ENCODE measurements around the gene HS3ST3A1. TPM values are rescaled to one million over a fixed set of nuclear protein-coding genes. Genes with fewer than 3 reads are reported as not detected.

HS3ST3A1 gene
- total and polyA plus RNA-seq, 4 donors: 0.40 to 6.5 (median 2.5) TPM

DNA sequence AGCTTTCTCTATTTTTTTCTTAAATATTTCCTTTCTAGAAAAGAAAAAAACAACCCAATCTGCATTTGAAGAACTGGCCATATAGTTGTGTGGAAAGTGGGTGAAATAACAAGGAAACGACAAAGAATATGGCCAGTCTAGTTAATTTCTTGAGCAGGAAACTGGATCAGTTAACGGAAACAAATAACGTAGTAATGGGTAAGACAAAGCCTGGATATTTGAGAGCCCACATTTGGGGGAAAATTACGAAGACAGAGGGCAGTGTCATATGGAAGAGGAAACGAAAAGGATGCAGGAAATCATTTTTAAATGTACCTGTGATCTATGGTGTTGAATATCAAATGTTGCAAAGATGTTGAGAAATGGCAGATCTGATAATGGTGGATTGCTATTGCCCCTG lies 78.6 kb downstream of the HS3ST3A1 start:
- H3K9ac ChIP-seq (ENCODE audit: low read depth in 1 of 2, low read length in 2 of 2): no peak overlapping the region
- H3K27me3 ChIP-seq (ENCODE audit: control insufficient read depth in 4 of 4, insufficient read depth in 4 of 4, low read length in 3 of 4): no peaks in the 10 kb centered on the region
- no peaks in the 10 kb centered on the region for H3K9me3 ChIP-seq (ENCODE audit: control insufficient read depth in 4 of 4, low read length in 3 of 4)
- no peaks in the 10 kb centered on the region for H3K36me3 ChIP-seq (ENCODE audit: control insufficient read depth in 4 of 4, insufficient read depth in 3 of 4, low read depth in 1 of 4, low read length in 3 of 4)
- no peak overlapping the region for H3K27ac ChIP-seq (ENCODE audit: low read depth in 1 of 2, low read length in 2 of 2)
- H3K4me1 ChIP-seq (ENCODE audit: control insufficient read depth in 4 of 4, insufficient read depth in 4 of 4, low read length in 3 of 4): peaks cover 0 to 2% (median 0%) of the 10 kb centered on the region in 4 donors
- H3K4me3 ChIP-seq (ENCODE audit: low read depth in 1 of 3, low read length in 3 of 3): no peak overlapping the region
- no peak for DNase-seq (ENCODE audit: low spot score)
- 86% methylated on average over 5 of the region's 5 CpGs for WGBS
- TF ChIP-seq SP1 (IDR thresholded peaks at IDR 0.05): no peak
- TF ChIP-seq NR2F2 (IDR thresholded peaks at IDR 0.05): no peak
- no peak for TF ChIP-seq HNF4A (conservative IDR thresholded peaks at IDR 0.05)
- no peak for TF ChIP-seq FOXA2 (IDR thresholded peaks at IDR 0.05)
- TF ChIP-seq GABPA (IDR thresholded peaks at IDR 0.05 in 1 of 2, conservative IDR thresholded peaks at IDR 0.05 in 1 of 2): no peak
- no peak for TF ChIP-seq TAF1 (conservative IDR thresholded peaks at IDR 0.05)
- TF ChIP-seq FOXA1 (IDR thresholded peaks at IDR 0.05): no peak
- no peak for TF ChIP-seq RXRA (IDR thresholded peaks at IDR 0.05)
- TF ChIP-seq, protein P1, sequence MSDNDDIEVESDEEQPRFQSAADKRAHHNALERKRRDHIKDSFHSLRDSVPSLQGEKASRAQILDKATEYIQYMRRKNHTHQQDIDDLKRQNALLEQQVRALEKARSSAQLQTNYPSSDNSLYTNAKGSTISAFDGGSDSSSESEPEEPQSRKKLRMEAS (IDR thresholded peaks at IDR 0.05): no peak
- no peak for TF ChIP-seq YY1 (IDR thresholded peaks at IDR 0.05)
- no peak for TF ChIP-seq RAD21 (IDR thresholded peaks at IDR 0.05)
- TF ChIP-seq, protein P2, sequence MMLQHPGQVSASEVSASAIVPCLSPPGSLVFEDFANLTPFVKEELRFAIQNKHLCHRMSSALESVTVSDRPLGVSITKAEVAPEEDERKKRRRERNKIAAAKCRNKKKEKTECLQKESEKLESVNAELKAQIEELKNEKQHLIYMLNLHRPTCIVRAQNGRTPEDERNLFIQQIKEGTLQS (IDR thresholded peaks at IDR 0.05): no peak
- no peak for TF ChIP-seq HNF4G (IDR thresholded peaks at IDR 0.05)
- TF ChIP-seq CTCF (IDR thresholded peaks at IDR 0.05; ENCODE audit: low read depth, low read length, missing input control): no peak
- TF ChIP-seq, protein P3, sequence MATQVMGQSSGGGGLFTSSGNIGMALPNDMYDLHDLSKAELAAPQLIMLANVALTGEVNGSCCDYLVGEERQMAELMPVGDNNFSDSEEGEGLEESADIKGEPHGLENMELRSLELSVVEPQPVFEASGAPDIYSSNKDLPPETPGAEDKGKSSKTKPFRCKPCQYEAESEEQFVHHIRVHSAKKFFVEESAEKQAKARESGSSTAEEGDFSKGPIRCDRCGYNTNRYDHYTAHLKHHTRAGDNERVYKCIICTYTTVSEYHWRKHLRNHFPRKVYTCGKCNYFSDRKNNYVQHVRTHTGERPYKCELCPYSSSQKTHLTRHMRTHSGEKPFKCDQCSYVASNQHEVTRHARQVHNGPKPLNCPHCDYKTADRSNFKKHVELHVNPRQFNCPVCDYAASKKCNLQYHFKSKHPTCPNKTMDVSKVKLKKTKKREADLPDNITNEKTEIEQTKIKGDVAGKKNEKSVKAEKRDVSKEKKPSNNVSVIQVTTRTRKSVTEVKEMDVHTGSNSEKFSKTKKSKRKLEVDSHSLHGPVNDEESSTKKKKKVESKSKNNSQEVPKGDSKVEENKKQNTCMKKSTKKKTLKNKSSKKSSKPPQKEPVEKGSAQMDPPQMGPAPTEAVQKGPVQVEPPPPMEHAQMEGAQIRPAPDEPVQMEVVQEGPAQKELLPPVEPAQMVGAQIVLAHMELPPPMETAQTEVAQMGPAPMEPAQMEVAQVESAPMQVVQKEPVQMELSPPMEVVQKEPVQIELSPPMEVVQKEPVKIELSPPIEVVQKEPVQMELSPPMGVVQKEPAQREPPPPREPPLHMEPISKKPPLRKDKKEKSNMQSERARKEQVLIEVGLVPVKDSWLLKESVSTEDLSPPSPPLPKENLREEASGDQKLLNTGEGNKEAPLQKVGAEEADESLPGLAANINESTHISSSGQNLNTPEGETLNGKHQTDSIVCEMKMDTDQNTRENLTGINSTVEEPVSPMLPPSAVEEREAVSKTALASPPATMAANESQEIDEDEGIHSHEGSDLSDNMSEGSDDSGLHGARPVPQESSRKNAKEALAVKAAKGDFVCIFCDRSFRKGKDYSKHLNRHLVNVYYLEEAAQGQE (IDR thresholded peaks at IDR 0.05): no peak
- no peak for TF ChIP-seq ZBTB33 (IDR thresholded peaks at IDR 0.05)
- TF ChIP-seq JUND (IDR thresholded peaks at IDR 0.05): no peak

GRCh38 chr17:13522749-13523148 lies 79.0 kb downstream of the HS3ST3A1 start:
- no peak overlapping the region for H3K9ac ChIP-seq (ENCODE audit: low read depth in 1 of 2, low read length in 2 of 2)
- no peak overlapping the region for H3K4me3 ChIP-seq (ENCODE audit: low read depth in 1 of 3, low read length in 3 of 3)
- H3K9me3 ChIP-seq (ENCODE audit: control insufficient read depth in 4 of 4, low read length in 3 of 4): no peaks in the 10 kb centered on the region
- peaks cover 0 to 2% (median 0%) of the 10 kb centered on the region in 4 donors for H3K4me1 ChIP-seq (ENCODE audit: control insufficient read depth in 4 of 4, insufficient read depth in 4 of 4, low read length in 3 of 4)
- TF ChIP-seq, protein P2 (IDR thresholded peaks at IDR 0.05): no peak
- no peak for TF ChIP-seq FOXA2 (IDR thresholded peaks at IDR 0.05)
- TF ChIP-seq, protein P1 (IDR thresholded peaks at IDR 0.05): no peak
- TF ChIP-seq NR2F2 (IDR thresholded peaks at IDR 0.05): no peak
- no peak for TF ChIP-seq RXRA (IDR thresholded peaks at IDR 0.05)
- TF ChIP-seq JUND (IDR thresholded peaks at IDR 0.05): no peak
- no peak for TF ChIP-seq RAD21 (IDR thresholded peaks at IDR 0.05)
- TF ChIP-seq HNF4A (conservative IDR thresholded peaks at IDR 0.05): no peak
- no peak for TF ChIP-seq SP1 (IDR thresholded peaks at IDR 0.05)
- TF ChIP-seq YY1 (IDR thresholded peaks at IDR 0.05): no peak
- TF ChIP-seq FOXA1 (IDR thresholded peaks at IDR 0.05): no peak
- TF ChIP-seq HNF4G (IDR thresholded peaks at IDR 0.05): no peak
- no peak for TF ChIP-seq GABPA (IDR thresholded peaks at IDR 0.05 in 1 of 2, conservative IDR thresholded peaks at IDR 0.05 in 1 of 2)
- no peak for TF ChIP-seq EGR1 (IDR thresholded peaks at IDR 0.05; ENCODE audit: low read depth in 2 of 2)
- no peak for TF ChIP-seq CTCF (IDR thresholded peaks at IDR 0.05; ENCODE audit: low read depth, low read length, missing input control)
- TF ChIP-seq ZBTB33 (IDR thresholded peaks at IDR 0.05): no peak
- H3K36me3 ChIP-seq (ENCODE audit: control insufficient read depth in 4 of 4, insufficient read depth in 3 of 4, low read depth in 1 of 4, low read length in 3 of 4): no peaks in the 10 kb centered on the region
- H3K27ac ChIP-seq (ENCODE audit: low read depth in 1 of 2, low read length in 2 of 2): no peak overlapping the region
- no peaks in the 10 kb centered on the region for H3K27me3 ChIP-seq (ENCODE audit: control insufficient read depth in 4 of 4, insufficient read depth in 4 of 4, low read length in 3 of 4)
- 86% methylated on average over 1 of the region's 1 CpG for WGBS
- DNase-seq (ENCODE audit: low spot score): no peak
